Smooth muscle cell (in vitro differentiated cells): ENCODE measurements around the gene WDFY2. TPM values are rescaled to one million over a fixed set of nuclear protein-coding genes. Genes with fewer than 3 reads are reported as not detected.

Experiments
- DNase-seq: peaks from one replicate; lab custom pipeline; 2025; ENCODE audit not compliant: unreplicated experiment; lab: John Stamatoyannopoulos, UW
- H2AFZ ChIP-seq: fragments of 200-600 bp; sonication (generic); 2 replicates; pipeline ENCODE4 v1.6.0; 2016; ENCODE audit warnings: antibody characterized with exemption, low read depth, mild to moderate bottlenecking
- H3F3A ChIP-seq: fragments of 200-600 bp; sonication (generic); 2 replicates; pipeline ENCODE4 v1.6.0; 2017; ENCODE audit warnings: antibody characterized with exemption, low read depth
- H3K27ac ChIP-seq: fragments of 200-600 bp; sonication (generic); 2 replicates; pipeline ENCODE4 v1.5.1; 2016; ENCODE audit warnings: low read depth, mild to moderate bottlenecking
- H3K27me3 ChIP-seq: fragments of 200-600 bp; sonication (generic); 2 replicates; pipeline ENCODE4 v1.6.1; 2016; ENCODE audit warnings: low read depth, mild to moderate bottlenecking
- H3K36me3 ChIP-seq: fragments of 200-600 bp; sonication (generic); 2 replicates; pipeline ENCODE4 v1.5.1; 2016; ENCODE audit warnings: low read depth
- H3K4me1 ChIP-seq: fragments of 200-600 bp; sonication (generic); 2 replicates; pipeline ENCODE4 v1.5.1; 2016; ENCODE audit warnings: low read depth
- H3K4me2 ChIP-seq: fragments of 200-600 bp; sonication (generic); 2 replicates; pipeline ENCODE4 v1.6.0; 2016; ENCODE audit warnings: mild to moderate bottlenecking
- H3K4me3 ChIP-seq: fragments of 200-600 bp; sonication (generic); 2 replicates; pipeline ENCODE4 v1.5.1; 2016; ENCODE audit warnings: mild to moderate bottlenecking
- H3K79me2 ChIP-seq: fragments of 200-600 bp; sonication (generic); 2 replicates; pipeline ENCODE4 v1.6.0; 2016; ENCODE audit warnings: low read depth, mild to moderate bottlenecking
- H3K9ac ChIP-seq: fragments of 200-600 bp; sonication (generic); 2 replicates; pipeline ENCODE4 v1.6.0; 2016; ENCODE audit warnings: low read depth
- H3K9me3 ChIP-seq: fragments of 200-600 bp; sonication (generic); replicated peaks from 2 replicates; pipeline ENCODE4 v1.5.1; 2016; ENCODE audit warnings: low read depth
- H4K20me1 ChIP-seq: fragments of 200-600 bp; sonication (generic); 2 replicates; pipeline ENCODE4 v1.6.0; 2016; ENCODE audit warnings: low read depth
- CTCF ChIP-seq: fragments of 200-600 bp; sonication (generic); IDR thresholded peaks from 2 replicates; pipeline ENCODE4 v1.5.1; 2017; ENCODE audit warnings: borderline replicate concordance, mild to moderate bottlenecking, antibody characterized with exemption; ENCODE audit not compliant: insufficient read depth, poor library complexity, severe bottlenecking
- WGBS: methylation state at CpG from one replicate; pipeline ENCODE4 v1.1.7; 2016; ENCODE audit warnings: low lambda C conversion rate; 5-methylcytosine and 5-hydroxymethylcytosine counted together
- polyA plus RNA-seq: library from polyadenylated mRNA; unstranded; fragments of >200 nt; fragmentation: Nextera tagmentation; extraction: Ambion mirVana; gene quantifications from 2 replicates; pipeline ENCODE4 v1.2.1, GENCODE V29; 2016
- total RNA-seq: library from RNA; depleted of rRNA; stranded (reverse); fragments of >200 nt; gene quantifications from 2 replicates; pipeline ENCODE4 v1.2.3, GENCODE V29; 2014

WDFY2 gene
- total and polyA plus RNA-seq, 2 experiments from 2014 or later: 6.6 to 13.7 TPM

- H3K27ac ChIP-seq: no peak overlapping the region
- WGBS: 88% methylated on average over 11 of the region's 11 CpGs
Measured at GRCh38 chr13:51770681-51771417, 186.6 kb downstream of the WDFY2 start.

GRCh38 chr13:51771418-51772104 is 187.3 kb downstream of the WDFY2 start:
- no peak for DNase-seq
- no peaks in the 10 kb centered on the region for H3K79me2 ChIP-seq
- H3K4me2 ChIP-seq: no peak overlapping the region
- no peaks in the 10 kb centered on the region for H3K36me3 ChIP-seq
- H3K9me3 ChIP-seq: no peaks in the 10 kb centered on the region
- H3K27me3 ChIP-seq: no peaks in the 10 kb centered on the region
- H3F3A ChIP-seq: no peaks in the 10 kb centered on the region
- no peaks in the 10 kb centered on the region for H3K4me1 ChIP-seq
- H2AFZ ChIP-seq: no peak overlapping the region
- H3K27ac ChIP-seq: no peak overlapping the region
- 92% methylated on average over 17 of the region's 17 CpGs for WGBS
- no peak for TF ChIP-seq CTCF
- no peak overlapping the region for H3K9ac ChIP-seq
- no peak overlapping the region for H3K4me3 ChIP-seq
- H4K20me1 ChIP-seq: no peaks in the 10 kb centered on the region

More at GRCh38 chr13:51770681-51771417, 186.6 kb downstream of the WDFY2 start:
- Histone ChIP-seq H3F3A (peaks cover 4% of the 10 kb centered on the region), H3K36me3 (no peaks in the 10 kb centered on the region), H3K27me3 (no peaks in the 10 kb centered on the region), H3K9me3 (no peaks in the 10 kb centered on the region), H3K9ac (no peak overlapping the region), H4K20me1 (no peaks in the 10 kb centered on the region), H2AFZ (no peak overlapping the region), H3K4me2 (no peak overlapping the region), H3K4me1 (no peaks in the 10 kb centered on the region), H3K4me3 (no peak overlapping the region), H3K79me2 (no peaks in the 10 kb centered on the region)
- DNase-seq: no peak
- TF ChIP-seq CTCF: no peak

DNA sequence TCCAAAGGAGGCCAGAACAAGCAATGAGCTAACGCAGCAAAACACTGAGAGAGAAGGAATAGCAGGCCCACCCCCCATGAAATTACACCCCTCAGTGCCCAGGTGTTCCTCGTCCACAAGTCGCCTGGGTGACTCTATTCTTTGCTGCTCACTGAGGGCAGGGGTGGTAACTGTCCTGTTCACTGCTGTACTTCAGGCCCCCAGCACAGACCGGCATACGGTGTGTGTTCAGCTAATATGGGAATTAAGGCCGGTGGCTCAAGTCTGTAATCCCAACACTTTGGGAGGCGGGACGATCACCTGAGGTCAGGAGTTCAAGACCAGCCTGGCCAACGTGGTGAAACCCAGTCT is 187.8 kb downstream of the WDFY2 start:
- no peaks in the 10 kb centered on the region for H3K79me2 ChIP-seq
- H3F3A ChIP-seq: no peaks in the 10 kb centered on the region
- H3K36me3 ChIP-seq: no peaks in the 10 kb centered on the region
- no peaks in the 10 kb centered on the region for H3K27me3 ChIP-seq
- no peaks in the 10 kb centered on the region for H4K20me1 ChIP-seq
- no peaks in the 10 kb centered on the region for H3K9me3 ChIP-seq
- H3K4me2 ChIP-seq: no peak overlapping the region
- no peaks in the 10 kb centered on the region for H3K4me1 ChIP-seq
- no peak for DNase-seq
- WGBS: 92% methylated on average over 9 of the region's 9 CpGs
- H3K4me3 ChIP-seq: no peak overlapping the region
- no peak overlapping the region for H3K27ac ChIP-seq
- no peak overlapping the region for H2AFZ ChIP-seq
- no peak for TF ChIP-seq CTCF
- H3K9ac ChIP-seq: no peak overlapping the region
